ENCODE data around the gene HOXA10. TPM values are rescaled to one million over a fixed set of nuclear protein-coding genes. Genes with fewer than 3 reads are reported as not detected.

HOXA10 gene
- total RNA-seq, 1 experiment from 2014 or later: not detected

GRCh38 chr7:27214239-27214950 is 40.3 kb upstream of the HOXA10 start:
- Mint-ChIP-seq H3K4me1 (peaks cover 16 to 29% of the 10 kb centered on the region in 2 experiments), H3K4me3 (peak overlapping the region; percentile 35 to 67; a peak in 4 of 5 replicates), H3K9me3 (peaks cover 0 to 3% of the 10 kb centered on the region in 2 experiments; a peak in 2 of 5 replicates), H3K36me3 (ENCODE audit: insufficient read depth in 1 of 3, low read depth in 3 of 3) (no peaks in the 10 kb centered on the region), H3K27ac (no peak overlapping the region), H3K27me3 (ENCODE audit: low read depth) (peaks cover 100% of the 10 kb centered on the region)
- Histone ChIP-seq H4K5ac (ENCODE audit: insufficient read length, low read depth, low read length) (no peak overlapping the region), H3K27me3 (ENCODE audit: insufficient read depth, low read length) (peaks cover 87% of the 10 kb centered on the region), H3K14ac (ENCODE audit: insufficient read depth, low read length) (no peak overlapping the region), H2AFZ (ENCODE audit: low read length) (no peak overlapping the region), H3T11ph (ENCODE audit: low read length) (no peak overlapping the region), H3K23ac (ENCODE audit: insufficient read length, low read depth, low read length) (no peak overlapping the region), H3K27ac (ENCODE audit: insufficient read length, low read depth, low read length) (no peak overlapping the region), H3K23me2 (ENCODE audit: insufficient read length, low read depth, low read length, poor library complexity, severe bottlenecking) (peaks cover 8% of the 10 kb centered on the region), H3K18ac (ENCODE audit: insufficient read length, low read depth, low read length) (no peak overlapping the region), H3K4me1 (ENCODE audit: insufficient read depth, low read length) (no peaks in the 10 kb centered on the region), H4K91ac (ENCODE audit: insufficient read length, low read depth, low read length) (no peak overlapping the region), H2AK5ac (ENCODE audit: insufficient read length, low read length) (no peak overlapping the region), H3K9ac (ENCODE audit: extremely low read depth, insufficient read length, low read length) (no peak overlapping the region), H2BK120ac (ENCODE audit: low read depth, low read length, poor library complexity, severe bottlenecking) (no peak overlapping the region), H4K20me1 (ENCODE audit: control insufficient read depth, insufficient read depth, insufficient read length) (no peaks in the 10 kb centered on the region), H3K56ac (ENCODE audit: insufficient read length, low read depth, low read length) (no peak overlapping the region), H2BK12ac (ENCODE audit: insufficient read length, low read depth, low read length) (no peak overlapping the region), H2BK5ac (ENCODE audit: insufficient read length, low read length) (no peak overlapping the region), H2BK15ac (ENCODE audit: low read depth, low read length) (no peak overlapping the region), H3K4me2 (ENCODE audit: insufficient read depth, insufficient read length, low read length) (no peak overlapping the region), H3K9me3 (ENCODE audit: control insufficient read depth, low read depth, low read length) (no peaks in the 10 kb centered on the region), H3K4ac (ENCODE audit: low read depth, low read length) (no peak overlapping the region), H2BK20ac (ENCODE audit: low read depth, low read length, poor library complexity, severe bottlenecking) (no peak overlapping the region), H3K79me2 (ENCODE audit: insufficient read depth, low read length) (no peaks in the 10 kb centered on the region), H4K8ac (replicated peaks; ENCODE audit: insufficient read length, low read depth, low read length) (no peak overlapping the region), H3K79me1 (ENCODE audit: insufficient read depth, low read depth, low read length, poor library complexity, severe bottlenecking) (no peaks in the 10 kb centered on the region)
- DNase-seq: no peak
- no peak for TF ChIP-seq CTCF (conservative IDR thresholded peaks at IDR 0.05)
- WGBS (ENCODE audit: extremely low coverage, insufficient read length, low lambda C conversion rate): no CpG with 5 or more reads among the region's 8 CpGs
